ENCODE measurements around the gene C12orf50.
"Not testable (repeated sequence)": the region's sequence is repeated elsewhere in the genome, so short reads cannot be mapped to it uniquely, and the experiment has no call there.

C12orf50 gene, protein sequence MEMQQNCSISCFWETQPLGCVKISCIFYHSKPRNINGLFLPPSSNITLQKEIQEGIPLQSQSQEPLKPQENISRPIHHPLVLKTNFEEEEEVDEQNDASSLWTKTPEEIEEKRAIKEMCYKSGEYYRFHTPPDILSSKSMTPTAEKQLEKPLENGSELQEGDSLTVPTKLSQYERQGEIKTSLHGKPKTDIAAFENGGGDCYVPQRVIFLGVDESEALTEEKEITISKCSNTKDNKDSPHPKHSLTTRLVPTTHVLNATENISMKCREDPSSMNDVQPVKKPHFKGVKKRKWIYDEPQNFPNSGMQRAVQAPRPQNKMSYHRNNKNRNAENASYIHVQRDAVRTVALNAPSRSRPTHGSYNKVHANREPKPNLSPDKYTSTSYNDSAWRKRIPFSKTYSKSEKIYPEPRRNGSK

DNA sequence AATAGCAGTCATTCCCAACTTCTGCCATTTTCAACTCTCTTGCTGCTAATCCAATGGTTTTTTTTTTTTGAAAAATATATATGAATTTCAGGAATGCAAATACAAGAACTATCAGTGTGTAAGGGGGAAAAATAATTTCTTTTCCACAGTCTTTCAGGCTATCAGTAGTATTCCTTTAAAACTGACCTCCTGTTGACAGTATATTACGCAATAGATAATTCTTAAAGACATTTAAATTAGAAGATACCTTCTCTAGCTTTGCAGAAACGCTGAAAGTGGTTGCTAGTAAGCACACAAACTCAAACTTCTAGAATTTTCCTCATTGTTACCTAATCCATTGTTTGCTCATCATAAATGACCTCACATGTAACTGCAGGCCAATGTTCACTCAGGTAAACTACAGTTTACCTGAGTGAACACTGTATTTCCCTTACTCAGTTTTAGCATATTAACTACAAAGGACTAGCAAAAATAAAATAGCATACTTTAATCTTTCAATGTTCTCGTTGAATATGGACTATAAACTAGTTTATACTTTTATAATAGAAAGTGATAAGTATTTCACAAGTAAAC lies at the start of gene C12orf50:
Gene C12orf50 (minus strand): TSS at position 309 of the 573 bp plus-strand sequence. CDS start 2,439 bp downstream, outside the sequence.
- no peak for DNase-seq (ENCODE audit: low spot score)

DNA sequence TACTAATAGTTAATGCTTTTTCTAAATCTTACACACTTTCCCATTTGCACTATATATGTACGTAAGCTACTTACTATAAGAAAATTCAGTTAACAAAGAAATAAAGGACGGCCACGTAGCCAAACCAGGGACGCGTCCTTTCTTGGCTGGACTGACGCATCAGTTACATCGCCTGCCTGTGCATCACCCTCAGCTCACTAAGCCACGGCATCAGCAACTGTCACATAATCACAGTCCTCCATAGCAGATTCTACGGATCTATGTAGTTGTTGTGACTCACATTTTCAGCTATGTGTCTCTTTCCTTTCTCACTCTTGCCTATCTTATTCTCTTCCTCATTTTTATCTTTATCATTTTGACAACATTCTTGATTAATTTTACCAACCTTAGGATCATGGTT lies 38.1 kb upstream of the C12orf50 start:
- no peak for DNase-seq (ENCODE audit: low spot score)

DNA sequence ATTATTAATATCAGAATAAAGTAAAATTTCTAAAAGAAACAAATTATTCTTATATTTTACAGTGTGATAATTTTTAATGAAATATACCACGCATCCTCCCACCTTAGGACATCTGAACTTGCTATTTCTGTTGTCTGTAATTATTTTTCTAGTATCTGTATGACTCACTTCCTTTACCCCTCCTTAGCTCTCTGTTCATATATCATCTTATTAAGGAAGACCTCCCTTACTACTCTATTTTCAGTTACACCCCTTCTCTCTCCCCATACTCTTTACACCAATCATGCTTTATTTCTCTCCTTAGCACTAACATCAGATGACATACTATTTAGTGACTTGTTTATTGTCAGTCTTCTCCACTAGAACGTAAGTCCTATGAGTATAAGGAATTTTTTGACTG lies 34.2 kb upstream of the C12orf50 start:
- DNase-seq (ENCODE audit: low spot score), result no peak

DNA sequence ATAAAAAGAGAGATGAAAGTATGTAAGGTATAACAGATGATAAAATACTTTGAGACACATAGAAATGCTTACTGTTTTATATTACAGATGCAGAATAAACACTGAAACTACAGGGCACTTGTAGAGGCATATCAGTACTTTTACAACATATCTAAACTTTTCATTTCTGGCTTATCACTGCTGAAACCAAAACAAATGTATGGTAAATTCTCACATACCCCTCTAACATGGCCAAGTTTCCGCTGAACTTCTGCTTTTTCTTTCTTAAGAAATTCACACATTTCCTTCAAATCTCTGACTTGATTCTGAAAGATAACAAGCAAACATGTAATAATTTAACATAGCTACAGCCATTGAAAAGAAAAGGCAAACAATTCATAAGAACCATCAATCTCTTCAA lies 33.3 kb upstream of the C12orf50 start:
- no peak for DNase-seq (ENCODE audit: low spot score)

DNA sequence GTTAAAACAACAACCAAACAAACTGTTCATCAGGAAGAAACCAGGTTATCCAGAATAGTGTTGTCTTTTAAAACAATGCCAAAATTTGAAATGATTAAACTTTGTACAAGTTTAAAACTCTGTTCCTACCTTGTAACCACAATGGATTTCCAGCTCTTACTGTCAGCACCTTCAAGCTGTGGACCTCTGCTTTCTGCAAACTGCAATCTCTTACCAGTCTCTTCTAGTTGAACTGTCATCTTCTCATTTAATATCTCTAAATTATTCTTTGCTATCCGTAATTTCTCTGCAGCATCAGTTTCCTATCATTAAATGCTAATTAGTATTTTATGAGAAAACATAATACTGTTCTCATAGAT lies 29.5 kb upstream of the C12orf50 start:
- no peak for DNase-seq (ENCODE audit: low spot score)

DNA sequence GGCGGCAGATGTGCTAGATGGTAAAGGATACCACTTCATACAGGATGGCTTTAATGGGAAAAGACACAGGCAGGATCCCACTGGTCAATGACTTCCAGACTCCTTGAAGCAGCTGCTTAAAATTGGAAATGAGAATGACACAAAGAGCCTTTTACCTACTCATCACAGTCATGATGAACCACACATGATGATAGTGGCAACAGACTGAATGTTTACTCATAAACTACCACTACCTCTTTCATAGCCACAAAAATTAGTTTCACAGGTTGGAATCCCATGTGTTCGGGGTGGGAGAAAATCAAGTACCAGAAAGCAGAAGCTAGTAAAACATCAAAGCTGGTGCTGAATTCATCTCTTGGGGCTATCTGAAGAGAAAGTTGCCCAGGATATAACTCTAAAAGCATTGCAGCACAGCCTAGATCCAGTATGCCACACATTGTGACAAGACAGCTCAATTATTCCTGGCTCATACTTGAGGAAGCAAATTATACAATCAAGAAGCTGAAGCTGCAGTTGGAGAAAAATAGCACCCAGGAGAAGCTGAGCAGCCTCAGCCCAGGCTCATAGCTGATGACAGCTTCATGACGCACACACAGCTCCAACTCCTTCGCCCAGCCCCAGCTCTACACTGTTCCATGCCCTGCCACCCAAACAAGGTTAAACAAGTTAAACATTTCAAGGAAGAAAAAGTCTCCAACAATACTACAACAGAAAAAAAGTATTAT lies 29.0 kb upstream of the C12orf50 start:
- DNase-seq (ENCODE audit: low spot score), result no peak

DNA sequence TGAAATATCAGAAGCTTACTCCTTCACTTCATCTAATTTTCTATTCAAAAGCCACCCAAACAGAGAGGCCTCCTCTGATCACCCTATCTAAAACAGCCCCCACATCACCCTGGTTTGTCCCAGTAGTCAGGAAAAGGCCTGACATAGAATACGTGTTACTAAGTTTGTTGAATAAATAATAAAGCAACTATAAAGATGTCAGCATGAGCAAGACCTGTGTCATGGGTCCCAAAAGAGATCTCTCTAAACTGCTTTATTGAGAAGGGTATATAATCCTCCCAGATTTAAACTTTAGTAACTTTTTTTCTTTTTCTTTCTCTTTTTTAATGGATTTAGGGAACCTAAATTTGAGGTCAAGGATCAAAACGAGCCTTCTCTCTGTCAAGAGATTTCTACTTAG lies 27.4 kb upstream of the C12orf50 start:
- DNase-seq (ENCODE audit: low spot score), result no peak

DNA sequence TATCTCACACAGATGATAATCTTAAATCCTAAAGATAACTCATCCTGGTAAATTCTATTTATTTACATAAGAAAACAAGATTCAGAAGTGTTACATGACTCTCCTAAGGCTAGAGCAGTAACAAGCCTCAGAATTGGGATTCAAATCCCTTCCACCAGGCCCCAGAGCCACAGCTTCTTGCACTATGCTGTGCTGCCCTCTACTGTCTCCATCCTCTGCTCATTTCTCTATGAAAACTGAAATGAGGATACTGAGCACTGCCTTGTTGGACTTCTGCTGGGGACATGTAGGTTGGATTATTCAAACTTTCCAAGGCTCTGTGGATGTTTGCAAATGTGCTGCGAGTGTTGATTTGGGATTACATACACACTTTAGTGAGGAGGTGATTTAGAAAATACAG lies 23.5 kb upstream of the C12orf50 start:
- peak; percentile 53 for DNase-seq (ENCODE audit: low spot score)

DNA sequence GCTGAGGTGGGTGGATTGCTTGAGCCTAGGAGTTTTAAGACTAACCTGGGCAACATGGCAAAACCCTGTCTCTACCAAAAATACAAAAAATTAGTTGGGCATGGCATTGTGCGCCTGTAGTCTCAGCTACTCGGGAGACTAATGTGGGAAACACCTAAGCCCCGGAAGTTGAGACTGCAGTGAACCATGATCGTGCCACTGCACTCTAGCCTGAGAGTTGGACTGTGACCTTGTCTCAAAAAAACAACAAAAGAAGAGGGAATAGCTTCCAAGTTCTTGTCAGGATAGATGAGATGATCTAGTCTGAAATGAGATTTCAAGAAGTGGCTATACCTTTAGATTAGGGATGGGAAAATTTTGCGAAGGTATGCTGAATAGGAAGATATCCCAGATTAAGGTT lies 14.8 kb upstream of the C12orf50 start:
- no peak for DNase-seq (ENCODE audit: low spot score)

DNA sequence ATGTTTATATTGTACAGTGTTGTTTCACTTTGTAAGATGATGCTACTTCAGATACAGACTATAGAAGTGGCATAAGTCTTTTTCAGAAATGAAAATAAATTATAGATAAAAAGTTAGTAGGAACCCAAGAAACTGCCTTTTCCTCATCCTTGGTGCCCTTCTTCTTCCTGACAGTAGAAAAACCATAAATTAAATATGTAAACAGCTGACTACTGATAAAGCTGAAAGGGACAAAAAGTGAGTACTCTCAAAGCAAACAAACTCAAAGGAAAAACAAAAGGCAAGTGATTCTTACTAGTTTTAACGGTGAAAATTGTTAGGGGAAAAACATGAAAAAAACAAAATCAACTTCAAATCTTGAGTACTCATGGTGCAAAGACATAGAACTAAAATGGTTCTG lies 8.6 kb upstream of the C12orf50 start:
- DNase-seq (ENCODE audit: low spot score), result no peak

DNA sequence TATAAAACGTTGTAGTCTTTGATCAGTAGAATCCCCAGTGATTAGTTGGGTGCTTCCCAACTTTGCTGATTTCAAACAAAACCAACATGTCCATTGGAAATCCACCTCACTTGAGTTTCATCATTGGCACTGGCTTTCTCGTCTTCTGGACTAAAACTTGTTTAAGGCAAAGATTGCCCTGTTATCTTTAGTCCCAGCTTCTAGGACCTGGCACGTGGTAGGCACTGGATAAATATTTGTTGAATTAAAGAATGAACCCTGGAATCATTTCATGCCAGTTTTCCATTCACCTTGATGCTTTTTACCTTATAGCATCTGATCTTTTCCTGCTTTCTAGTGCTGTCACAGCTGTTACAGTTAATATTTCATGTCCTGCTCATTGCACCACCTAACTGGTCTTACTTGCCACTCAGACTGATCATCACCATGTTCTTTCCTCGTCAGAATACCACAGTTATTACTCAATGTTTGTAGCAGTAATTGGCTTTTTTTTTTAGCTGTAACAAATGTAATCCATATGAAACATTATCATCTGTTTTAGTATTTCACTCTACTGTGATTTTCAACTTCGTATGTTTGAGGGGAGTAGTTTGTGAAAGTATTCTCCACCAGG lies 7.3 kb upstream of the C12orf50 start:
- DNase-seq (ENCODE audit: low spot score), result no peak

DNA sequence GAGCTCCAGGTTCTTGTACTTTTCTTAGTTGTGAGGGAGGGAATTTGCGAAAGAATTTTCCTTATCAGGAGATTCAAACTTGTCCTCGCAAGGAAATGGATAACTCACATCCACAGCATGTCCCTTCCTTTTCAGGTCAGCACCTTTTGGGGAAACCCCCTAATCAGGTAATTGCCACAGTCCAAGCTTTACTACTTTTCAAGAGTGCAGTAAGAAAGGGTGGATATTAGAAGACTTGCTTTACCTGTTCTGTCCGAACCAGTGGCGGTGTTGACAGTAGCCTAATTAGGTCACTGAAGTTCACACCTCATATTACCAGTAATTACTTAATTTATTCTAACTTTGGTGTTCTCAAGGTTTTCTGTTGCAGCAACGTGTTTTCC lies 6.7 kb upstream of the C12orf50 start:
- DNase-seq (ENCODE audit: low spot score), result no peak

DNA sequence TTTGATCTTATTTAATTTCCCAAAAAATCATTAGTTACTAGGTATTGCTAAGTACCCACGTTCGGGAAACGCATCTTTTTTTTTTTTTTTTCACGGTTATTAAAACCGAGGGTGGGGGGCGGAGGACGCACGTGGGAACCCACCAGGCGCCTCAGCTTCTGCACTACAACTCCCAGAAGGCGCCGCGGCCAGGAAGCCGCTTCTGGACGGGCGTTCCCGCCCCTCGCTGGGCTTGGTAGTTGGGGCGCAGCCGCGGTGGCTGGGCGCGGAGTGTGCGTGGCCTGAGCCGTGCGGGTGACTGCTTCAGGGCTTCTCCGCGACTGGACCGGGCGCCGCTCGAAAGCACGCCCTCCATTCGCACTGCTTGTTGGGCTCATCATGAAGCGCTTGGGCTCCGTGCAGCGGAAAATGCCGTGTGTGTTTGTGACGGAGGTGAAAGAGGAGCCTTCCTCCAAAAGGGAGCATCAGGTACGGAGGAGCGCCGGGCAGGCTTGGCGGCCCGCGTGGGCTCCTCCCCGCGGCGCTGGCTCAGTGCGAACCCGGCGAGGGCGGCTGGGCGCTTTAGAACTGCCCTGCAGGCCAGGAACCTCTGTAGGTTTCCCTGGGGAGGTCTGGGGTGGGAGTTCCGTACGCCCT lies 6.2 kb upstream of the C12orf50 start:
- DNase-seq (ENCODE audit: low spot score), result peak; percentile 95

DNA sequence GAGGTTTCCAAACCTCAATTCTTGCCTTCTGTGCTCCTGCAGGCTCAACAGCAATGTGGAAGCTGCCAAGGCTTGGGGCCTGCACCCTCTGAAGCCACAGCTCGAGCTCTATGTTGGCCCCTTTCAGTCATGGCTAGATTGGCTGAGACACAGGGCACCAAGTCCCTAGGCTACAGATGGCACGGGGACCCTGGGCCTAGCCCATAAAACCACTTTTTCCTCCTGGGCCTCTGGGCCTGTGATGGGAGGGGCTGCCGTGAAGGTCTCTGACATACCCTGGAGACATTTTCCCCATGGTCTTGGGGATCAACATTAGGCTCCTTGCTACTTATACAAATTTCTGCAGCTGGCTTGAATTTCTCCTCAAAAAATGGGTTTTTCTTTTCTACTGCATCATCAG lies 2.0 kb upstream of the C12orf50 start:
- not testable (repeated sequence) for DNase-seq (ENCODE audit: low spot score)

DNA sequence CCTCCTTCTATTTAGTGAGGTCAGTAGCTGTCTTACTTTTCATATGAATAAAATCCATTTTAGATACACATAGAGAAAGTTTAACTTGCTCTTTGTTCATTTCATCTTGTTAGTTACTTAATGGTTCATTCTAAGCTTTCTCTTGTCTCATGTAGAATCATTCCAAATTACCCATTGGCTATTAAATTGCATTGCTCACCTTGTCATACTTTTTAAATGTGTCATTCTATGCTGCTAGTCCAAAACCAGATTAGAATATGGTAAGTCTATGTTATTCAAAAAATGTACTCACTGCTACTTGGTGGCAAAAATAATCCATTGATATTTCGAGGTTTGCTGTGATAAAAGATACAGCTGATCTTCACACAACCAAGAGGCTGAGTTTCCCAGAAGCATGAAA lies 3.0 kb downstream of the C12orf50 start:
- DNase-seq (ENCODE audit: low spot score), result no peak

DNA sequence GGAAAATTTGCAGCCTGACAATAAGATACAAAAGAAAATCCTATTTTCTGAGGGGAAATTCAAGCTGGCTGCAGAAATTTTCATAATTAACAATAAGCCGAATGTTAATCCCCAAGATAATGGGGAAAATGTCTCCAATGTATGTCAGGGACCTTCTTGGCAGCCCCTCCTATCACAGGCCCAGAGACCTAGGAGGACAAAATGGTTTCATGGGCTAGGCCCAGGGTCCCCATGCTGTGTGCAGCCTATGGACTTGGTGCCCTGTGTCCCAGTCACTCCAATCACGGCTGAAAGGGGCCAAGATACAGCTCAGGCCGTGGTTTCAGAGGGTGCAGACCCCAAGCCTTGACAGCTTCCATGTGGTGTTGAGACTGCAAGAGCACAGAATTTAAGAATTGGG lies 11.2 kb downstream of the C12orf50 start:
- DNase-seq (ENCODE audit: low spot score), result no peak

DNA sequence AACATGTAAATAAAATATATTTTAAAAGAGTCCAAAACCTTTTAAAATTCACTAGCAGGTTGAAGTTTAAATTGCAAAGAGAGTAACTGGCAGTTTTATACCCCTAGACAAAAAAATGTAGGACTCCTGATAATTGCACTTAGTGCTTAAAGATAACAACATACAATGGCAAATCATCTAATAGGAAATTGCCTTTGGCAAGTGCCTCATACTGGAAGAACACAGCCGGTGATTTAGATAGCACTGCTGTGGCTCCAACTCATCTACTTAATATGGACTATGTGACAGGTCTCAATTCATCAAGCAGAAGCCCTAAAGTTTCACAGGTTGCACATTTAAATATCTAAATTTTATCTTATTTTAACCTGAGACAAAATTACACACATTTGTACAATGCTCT lies 13.4 kb downstream of the C12orf50 start:
- no peak for DNase-seq (ENCODE audit: low spot score)

DNA sequence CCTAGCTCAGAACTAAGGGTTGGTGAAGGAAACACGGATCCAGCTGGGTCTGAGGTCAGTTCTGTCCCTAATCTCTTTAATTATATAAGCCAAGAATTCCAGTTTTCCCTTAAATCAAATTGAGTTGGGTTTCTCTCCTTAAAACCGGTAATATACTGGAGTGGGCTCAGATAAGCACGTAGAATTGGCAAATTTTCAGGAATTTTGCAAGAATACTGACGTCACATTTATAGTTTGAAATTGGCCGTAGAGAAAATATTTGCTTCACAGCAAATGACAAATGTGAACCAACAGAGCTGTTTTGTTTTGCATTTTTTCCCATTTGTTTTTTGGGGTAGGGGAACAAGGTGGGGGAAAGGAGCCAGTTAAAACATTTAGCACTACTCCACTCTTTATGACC lies 17.4 kb downstream of the C12orf50 start:
- no peak for DNase-seq (ENCODE audit: low spot score)

DNA sequence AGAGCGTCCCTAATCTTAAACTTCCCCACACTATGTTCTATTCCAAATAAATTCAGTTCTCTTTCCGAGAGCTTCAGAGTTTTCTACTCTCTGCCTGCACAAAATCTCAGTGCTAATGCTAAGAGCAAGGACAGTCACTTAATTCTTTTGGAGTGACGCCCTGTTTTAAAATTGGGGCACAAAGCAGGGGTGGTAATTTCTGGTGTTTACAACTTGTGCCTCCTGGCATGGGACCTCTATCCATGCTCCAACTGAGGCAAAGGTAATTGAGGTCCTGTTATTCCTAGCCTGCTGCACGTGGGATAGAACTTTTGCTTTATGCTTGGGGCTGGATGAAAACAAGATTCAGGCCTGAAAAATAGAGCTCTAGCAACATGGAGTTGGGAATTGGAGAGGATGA lies 22.9 kb downstream of the C12orf50 start:
- DNase-seq (ENCODE audit: low spot score), result no peak

DNA sequence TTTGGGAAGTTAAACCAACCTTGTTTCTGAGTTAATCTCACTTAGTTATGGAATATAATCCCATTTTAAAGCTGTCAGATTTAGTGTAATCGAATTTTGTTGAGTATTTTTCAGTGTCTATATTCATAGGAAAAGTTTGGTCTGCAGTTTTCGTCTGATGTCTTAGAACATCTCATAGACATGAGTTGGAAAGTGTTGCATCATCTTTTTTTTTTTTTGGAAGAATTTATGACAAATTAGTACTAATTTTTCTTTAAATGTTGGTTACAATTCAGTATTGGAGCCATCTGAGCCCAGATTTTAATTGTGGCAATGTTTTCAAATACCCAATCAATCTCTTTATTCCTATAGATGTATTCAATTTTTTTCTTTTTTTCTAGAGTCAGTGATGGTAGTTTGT lies 27.9 kb downstream of the C12orf50 start:
- no peak for DNase-seq (ENCODE audit: low spot score)

DNA sequence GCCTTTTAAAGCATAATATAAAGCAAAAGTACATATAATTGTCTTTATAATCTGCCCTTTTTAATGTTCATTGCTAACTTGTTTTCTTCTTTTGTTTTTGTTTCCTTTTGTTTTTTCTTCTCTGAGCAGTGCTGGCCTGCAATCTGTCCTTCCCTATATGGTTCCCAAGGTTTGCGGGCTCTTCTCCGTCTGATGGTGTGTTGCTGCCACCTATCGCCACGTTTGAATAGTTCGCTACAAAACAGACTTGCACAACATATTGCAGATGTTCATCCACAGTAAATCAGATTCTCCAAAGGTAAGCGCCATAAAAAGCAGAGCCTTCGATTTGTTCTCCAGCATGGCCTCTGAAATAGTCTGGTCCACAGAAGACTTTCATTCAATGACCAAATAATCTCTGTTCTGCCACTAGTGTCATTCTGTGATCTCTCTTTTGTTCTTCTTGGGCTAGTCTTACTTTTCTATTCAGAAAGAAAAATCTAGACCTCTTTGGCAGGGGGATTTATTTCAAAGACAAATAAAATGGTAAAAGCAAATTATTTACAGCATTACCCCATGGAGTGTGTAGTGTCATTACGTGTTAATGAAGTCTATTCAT lies 33.5 kb downstream of the C12orf50 start:
- DNase-seq (ENCODE audit: low spot score), result peak; percentile 70

DNA sequence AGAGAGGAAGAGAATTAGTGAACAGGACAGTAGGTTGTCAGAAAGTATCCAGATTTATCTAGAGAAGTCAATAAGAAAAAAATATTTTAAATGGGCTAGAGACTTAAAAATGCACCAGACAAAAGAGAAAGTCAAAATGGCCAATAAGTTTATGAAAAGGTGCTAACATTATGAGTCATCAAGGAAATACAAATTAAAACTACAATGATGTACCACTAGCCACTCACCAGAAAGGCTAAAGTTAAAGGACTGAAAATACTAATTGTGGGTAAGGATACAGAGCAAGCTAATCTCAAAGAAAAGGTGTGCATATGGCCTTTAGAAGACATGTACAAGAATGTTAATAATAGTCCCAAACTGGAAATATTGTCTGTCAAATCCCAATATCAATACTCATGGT lies 37.7 kb downstream of the C12orf50 start:
- DNase-seq (ENCODE audit: low spot score), result no peak
